Dermis blood vessel endothelial cell (primary cell): ENCODE measurements around the gene HOXA2. TPM values are rescaled to one million over a fixed set of nuclear protein-coding genes. Genes with fewer than 3 reads are reported as not detected.

Source experiments
- DNase-seq: peaks from one replicate; pipeline ENCODE4 v3.0.0; 2010
- total RNA-seq: library from RNA; depleted of rRNA; stranded (reverse); fragments of >200 nt; gene quantifications from 2 replicates; pipeline ENCODE4 v1.2.3, GENCODE V29; 2014

The HOXA2 gene
- total RNA-seq, 1 donor from 2014 or later, result 0.34 TPM

GRCh38 chr7:27071622-27072390, 30.7 kb downstream of the HOXA2 start:
- DNase-seq, result no peak

- no peak for DNase-seq
Observed at GRCh38 chr7:27068259-27068658, 34.2 kb downstream of the HOXA2 start.

DNA sequence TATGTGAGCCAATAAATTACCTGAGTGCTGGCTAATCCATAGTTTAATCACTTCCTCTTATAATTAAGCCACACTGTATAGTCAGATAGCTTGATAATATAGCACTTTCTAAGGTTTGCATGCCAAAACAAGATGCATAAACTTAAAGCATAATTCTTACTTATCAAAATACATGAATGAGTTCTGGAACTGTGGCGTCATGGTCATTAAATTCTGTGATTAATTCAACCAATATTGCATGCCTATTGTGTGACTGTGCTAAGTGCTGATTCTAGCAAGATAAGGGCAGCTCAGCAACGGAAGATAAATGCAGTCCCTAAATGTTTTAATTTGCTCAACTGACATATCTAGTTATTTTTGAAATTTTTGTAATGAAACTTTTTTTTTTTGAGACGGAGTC, 36.3 kb downstream of the HOXA2 start:
- DNase-seq, result peak; percentile 40

- no peak for DNase-seq
Observed at GRCh38 chr7:27065709-27066108, 36.8 kb downstream of the HOXA2 start.

- no peak for DNase-seq
Observed at GRCh38 chr7:27064661-27065060, 37.8 kb downstream of the HOXA2 start.

- peak; percentile 9 for DNase-seq
Observed at GRCh38 chr7:27064159-27064558, 38.3 kb downstream of the HOXA2 start.

- DNase-seq, result no peak
Observed at GRCh38 chr7:27062946-27063345, 39.5 kb downstream of the HOXA2 start.

DNA sequence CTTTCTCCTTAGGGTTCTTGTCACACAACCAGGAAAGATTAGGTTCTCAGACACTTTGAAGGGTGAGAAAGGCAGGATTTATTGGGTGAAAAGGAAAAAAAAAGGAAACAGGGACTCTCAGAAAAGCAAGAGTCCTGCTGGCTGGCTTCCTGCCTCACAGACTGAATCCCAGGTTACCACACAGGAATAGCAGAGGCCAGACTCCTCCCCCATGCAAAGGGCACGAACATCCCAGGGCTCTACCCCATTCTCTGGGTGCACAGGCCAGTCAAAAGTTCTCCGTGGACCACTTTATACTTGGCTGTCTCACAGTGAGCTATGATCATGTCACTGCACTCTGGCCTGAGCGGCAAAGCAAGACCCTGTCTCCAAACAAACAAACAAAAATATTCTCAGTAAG, 49.3 kb downstream of the HOXA2 start:
- DNase-seq, result no peak

- DNase-seq, result no peak
Observed at GRCh38 chr7:27051451-27051850, 51.0 kb downstream of the HOXA2 start.

Other genes with a start within 250 kb of the HOXA2 start
- gene SKAP2, start 238.1 kb downstream of the HOXA2 start, total RNA-seq, result 16.0 and 28.9 TPM in 2 replicates
- 0.68 and 0.84 TPM in 2 replicates for gene HOXA1, start 6.7 kb downstream of the HOXA2 start, total RNA-seq
- gene HOXA4, start 28.1 kb upstream of the HOXA2 start, total RNA-seq, result 0.34 and 0.65 TPM in 2 replicates
- gene HOXA5, start 41.0 kb upstream of the HOXA2 start, total RNA-seq, result 5.6 and 6.1 TPM in 2 replicates
- gene HOXA6, start 45.1 kb upstream of the HOXA2 start, total RNA-seq, result 2.9 and 8.6 TPM in 2 replicates
- gene HOXA3, start 49.9 kb upstream of the HOXA2 start, total RNA-seq, result 2.4 and 6.0 TPM in 2 replicates
- gene HOXA7, start 54.0 kb upstream of the HOXA2 start, total RNA-seq, result 1.4 and 2.9 TPM in 2 replicates
- gene HOXA9, start 62.9 kb upstream of the HOXA2 start, total RNA-seq, result 9.0 and 11.8 TPM in 2 replicates
- gene HOXA10, start 71.6 kb upstream of the HOXA2 start, total RNA-seq, result 3.7 and 4.4 TPM in 2 replicates
- gene HOXA11, start 82.5 kb upstream of the HOXA2 start, total RNA-seq, result under 0.01 and 0.70 TPM in 2 replicates
- under 0.01 TPM in 1 of 2 replicates, not detected in the other for gene HOXA13, start 97.4 kb upstream of the HOXA2 start, total RNA-seq
- gene EVX1, start 140.1 kb upstream of the HOXA2 start, total RNA-seq, result not detected in 2 replicates